ENCODE measurements around the gene NRCAM.

Gene NRCAM

DNA sequence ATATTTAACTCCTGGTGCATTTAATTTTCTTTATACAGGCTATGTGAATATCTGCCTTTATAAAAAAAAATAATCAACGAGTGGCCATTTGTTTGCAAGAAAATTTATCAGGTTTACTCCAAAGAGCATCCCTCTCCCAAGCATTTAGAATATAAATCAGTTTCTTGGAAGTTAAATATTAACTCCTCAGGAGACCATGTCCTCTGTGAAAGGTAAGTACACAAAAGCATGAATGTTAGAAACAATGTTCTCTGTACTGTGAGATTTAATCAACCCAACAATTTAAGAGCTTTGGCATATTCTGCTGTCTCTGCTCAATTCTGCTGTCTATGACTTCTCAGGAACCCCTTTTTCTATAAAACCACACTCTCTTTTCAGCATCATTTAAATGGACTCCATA, 206.8 kb downstream of the NRCAM start:
- no peaks in the 10 kb centered on the region for H3K4me1 Mint-ChIP-seq (ENCODE audit: low read depth)
- H3K4me3 Mint-ChIP-seq, result no peak overlapping the region
- H3K36me3 Mint-ChIP-seq (ENCODE audit: low read depth), result no peaks in the 10 kb centered on the region

GRCh38 chr7:108248821-108249220, 207.4 kb downstream of the NRCAM start:
- Mint-ChIP-seq H3K27me3 (no peaks in the 10 kb centered on the region), H3K36me3 (ENCODE audit: low read depth) (no peaks in the 10 kb centered on the region), H3K27ac (no peak overlapping the region), H3K4me3 (no peak overlapping the region), H3K9me3 (no peaks in the 10 kb centered on the region), H3K4me1 (ENCODE audit: low read depth) (no peaks in the 10 kb centered on the region)

More for the DNA sequence above, 206.8 kb downstream of the NRCAM start:
- no peaks in the 10 kb centered on the region for H3K27me3 Mint-ChIP-seq
- H3K27ac Mint-ChIP-seq, result no peak overlapping the region
- no peaks in the 10 kb centered on the region for H3K9me3 Mint-ChIP-seq

- no peak overlapping the region for H3K4me3 Mint-ChIP-seq
- no peaks in the 10 kb centered on the region for H3K36me3 Mint-ChIP-seq (ENCODE audit: low read depth)
Observed at GRCh38 chr7:108248418-108248817, 207.8 kb downstream of the NRCAM start.

GRCh38 chr7:108247614-108248013, 208.6 kb downstream of the NRCAM start:
- Mint-ChIP-seq H3K27me3 (no peaks in the 10 kb centered on the region), H3K4me3 (no peak overlapping the region), H3K4me1 (ENCODE audit: low read depth) (no peaks in the 10 kb centered on the region), H3K9me3 (no peaks in the 10 kb centered on the region), H3K36me3 (ENCODE audit: low read depth) (no peaks in the 10 kb centered on the region), H3K27ac (no peak overlapping the region)

More at GRCh38 chr7:108248418-108248817, 207.8 kb downstream of the NRCAM start:
- no peaks in the 10 kb centered on the region for H3K27me3 Mint-ChIP-seq
- no peaks in the 10 kb centered on the region for H3K9me3 Mint-ChIP-seq
- no peak overlapping the region for H3K27ac Mint-ChIP-seq
- no peaks in the 10 kb centered on the region for H3K4me1 Mint-ChIP-seq (ENCODE audit: low read depth)

GRCh38 chr7:108246227-108246837, 209.9 kb downstream of the NRCAM start:
- no peaks in the 10 kb centered on the region for H3K36me3 Mint-ChIP-seq (ENCODE audit: low read depth)
- no peaks in the 10 kb centered on the region for H3K9me3 Mint-ChIP-seq
- H3K27me3 Mint-ChIP-seq, result no peaks in the 10 kb centered on the region
- H3K4me3 Mint-ChIP-seq, result no peak overlapping the region
- H3K27ac Mint-ChIP-seq, result no peak overlapping the region
- H3K4me1 Mint-ChIP-seq (ENCODE audit: low read depth), result no peaks in the 10 kb centered on the region

DNA sequence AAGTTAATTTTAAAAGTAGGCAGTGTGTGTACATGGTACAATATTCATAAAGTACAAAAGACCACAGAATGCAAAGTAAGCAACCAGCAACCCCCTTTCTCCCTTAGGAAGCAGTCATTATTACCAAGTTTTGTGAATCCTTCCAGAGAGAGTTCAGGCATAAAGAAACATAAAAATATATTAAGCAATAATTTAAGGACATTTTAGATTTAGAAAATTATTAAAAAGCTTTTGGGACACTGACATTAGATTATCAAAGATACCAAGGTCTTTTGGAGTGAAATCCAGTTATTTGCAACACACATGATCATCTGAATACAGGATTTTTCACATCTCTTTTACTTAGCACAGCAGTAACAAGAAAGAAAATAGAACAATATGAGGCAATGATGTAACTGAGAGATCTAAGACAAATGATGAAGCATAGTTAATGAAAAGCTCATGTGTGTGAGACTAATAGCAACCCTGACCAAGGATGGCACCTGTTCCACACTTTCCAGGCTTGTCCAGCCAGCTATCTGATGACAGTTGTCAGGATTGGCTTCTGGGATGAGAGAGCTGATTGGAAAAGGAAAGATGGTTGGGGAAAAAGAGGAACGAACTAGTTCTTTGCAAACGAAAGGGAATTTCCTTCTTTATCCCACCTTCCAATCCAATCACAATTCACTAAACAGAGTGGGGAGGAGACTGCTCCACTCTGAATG, 210.6 kb downstream of the NRCAM start:
- H3K9me3 Mint-ChIP-seq, result no peaks in the 10 kb centered on the region
- H3K4me1 Mint-ChIP-seq (ENCODE audit: low read depth), result no peaks in the 10 kb centered on the region
- no peaks in the 10 kb centered on the region for H3K36me3 Mint-ChIP-seq (ENCODE audit: low read depth)
- no peak overlapping the region for H3K4me3 Mint-ChIP-seq
- no peaks in the 10 kb centered on the region for H3K27me3 Mint-ChIP-seq
- no peak overlapping the region for H3K27ac Mint-ChIP-seq

- Mint-ChIP-seq H3K4me1 (ENCODE audit: low read depth) (no peaks in the 10 kb centered on the region), H3K4me3 (no peak overlapping the region), H3K27me3 (no peaks in the 10 kb centered on the region), H3K9me3 (no peaks in the 10 kb centered on the region), H3K36me3 (ENCODE audit: low read depth) (no peaks in the 10 kb centered on the region), H3K27ac (no peak overlapping the region)
Observed at GRCh38 chr7:108244110-108244509, 212.1 kb downstream of the NRCAM start.

DNA sequence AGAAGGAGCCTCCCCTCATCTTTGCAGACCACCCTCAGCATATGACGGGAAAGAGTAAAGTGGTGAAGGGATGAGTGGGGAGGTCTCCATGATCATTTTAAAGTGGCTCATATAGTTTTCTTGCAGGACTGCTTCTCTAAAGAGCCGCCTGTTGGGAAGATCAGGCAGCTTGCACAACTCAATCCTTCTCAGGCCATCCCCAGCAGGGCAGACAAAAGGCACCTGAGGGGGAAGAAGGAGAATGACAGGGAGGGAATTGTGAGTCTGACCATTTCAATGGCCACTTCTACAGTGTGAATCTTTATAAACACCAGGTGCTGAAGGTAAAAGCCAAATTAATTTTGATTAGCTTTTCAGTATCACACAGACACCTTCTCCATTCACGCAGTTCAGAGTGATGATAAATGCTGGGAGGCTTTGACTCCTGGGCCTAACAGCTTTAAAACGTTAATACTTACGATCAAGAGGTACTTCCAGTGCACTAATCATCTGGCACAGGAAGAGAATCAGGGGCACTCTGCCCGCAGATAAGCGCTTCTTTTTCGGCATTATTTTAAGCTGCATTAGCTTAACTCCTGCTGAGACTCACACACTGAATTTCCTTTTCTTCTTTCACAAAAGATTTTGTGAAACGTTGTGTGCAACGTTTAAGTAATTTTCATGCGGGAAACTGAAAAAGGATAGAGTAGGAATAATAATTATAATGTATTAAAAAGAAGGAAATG, 216.6 kb downstream of the NRCAM start:
- Mint-ChIP-seq H3K4me1 (ENCODE audit: low read depth) (peaks cover 12% of the 10 kb centered on the region), H3K4me3 (no peak overlapping the region), H3K9me3 (no peaks in the 10 kb centered on the region), H3K36me3 (ENCODE audit: low read depth) (no peaks in the 10 kb centered on the region), H3K27me3 (no peaks in the 10 kb centered on the region), H3K27ac (no peak overlapping the region)

- no peak overlapping the region for H3K27ac Mint-ChIP-seq
- no peaks in the 10 kb centered on the region for H3K36me3 Mint-ChIP-seq (ENCODE audit: low read depth)
- no peaks in the 10 kb centered on the region for H3K27me3 Mint-ChIP-seq
- H3K4me3 Mint-ChIP-seq, result no peak overlapping the region
- no peaks in the 10 kb centered on the region for H3K9me3 Mint-ChIP-seq
- H3K4me1 Mint-ChIP-seq (ENCODE audit: low read depth), result peaks cover 12% of the 10 kb centered on the region
Observed at GRCh38 chr7:108236681-108237415, 219.4 kb downstream of the NRCAM start.

DNA sequence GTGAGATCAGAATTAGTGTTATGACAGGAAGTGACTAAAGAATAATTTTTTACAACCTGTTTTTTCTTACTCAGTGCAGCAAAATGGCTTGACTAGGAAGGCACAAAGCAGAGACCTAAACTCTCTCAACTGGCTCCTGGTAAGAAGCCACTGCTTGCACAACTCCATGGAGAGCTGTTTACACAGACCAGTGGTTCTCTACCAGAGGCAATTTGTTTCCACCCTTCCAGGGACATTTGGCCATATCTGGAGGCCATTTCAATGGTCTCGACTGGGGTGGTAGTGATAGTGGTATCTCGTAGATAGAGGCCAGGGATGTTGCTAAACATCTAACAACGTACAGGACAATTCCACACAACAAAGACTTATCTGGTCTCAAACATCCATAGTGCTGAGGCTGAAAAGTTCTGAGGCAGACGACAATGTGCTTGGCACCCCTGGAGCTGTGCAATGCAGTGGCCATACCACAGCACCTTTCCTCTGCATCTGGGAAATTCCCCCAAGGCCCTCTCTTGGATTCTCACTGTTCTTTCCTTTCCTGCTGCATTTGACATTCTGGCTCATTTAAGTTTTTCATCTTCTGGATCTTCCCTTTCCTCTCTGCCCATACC, 220.7 kb downstream of the NRCAM start:
- Mint-ChIP-seq H3K4me1 (ENCODE audit: low read depth) (peaks cover 12% of the 10 kb centered on the region), H3K27me3 (no peaks in the 10 kb centered on the region), H3K9me3 (no peaks in the 10 kb centered on the region), H3K4me3 (no peak overlapping the region), H3K36me3 (ENCODE audit: low read depth) (no peaks in the 10 kb centered on the region), H3K27ac (no peak overlapping the region)

- Mint-ChIP-seq H3K27ac (no peak overlapping the region), H3K9me3 (no peaks in the 10 kb centered on the region), H3K27me3 (no peaks in the 10 kb centered on the region), H3K36me3 (ENCODE audit: low read depth) (no peaks in the 10 kb centered on the region), H3K4me3 (no peak overlapping the region), H3K4me1 (ENCODE audit: low read depth) (peaks cover 12% of the 10 kb centered on the region)
Observed at GRCh38 chr7:108234971-108235450, 221.2 kb downstream of the NRCAM start.

GRCh38 chr7:108234281-108234680, 222.0 kb downstream of the NRCAM start:
- H3K27ac Mint-ChIP-seq, result no peak overlapping the region
- peaks cover 12% of the 10 kb centered on the region for H3K4me1 Mint-ChIP-seq (ENCODE audit: low read depth)
- no peaks in the 10 kb centered on the region for H3K27me3 Mint-ChIP-seq
- no peak overlapping the region for H3K4me3 Mint-ChIP-seq
- H3K9me3 Mint-ChIP-seq, result no peaks in the 10 kb centered on the region
- no peaks in the 10 kb centered on the region for H3K36me3 Mint-ChIP-seq (ENCODE audit: low read depth)

DNA sequence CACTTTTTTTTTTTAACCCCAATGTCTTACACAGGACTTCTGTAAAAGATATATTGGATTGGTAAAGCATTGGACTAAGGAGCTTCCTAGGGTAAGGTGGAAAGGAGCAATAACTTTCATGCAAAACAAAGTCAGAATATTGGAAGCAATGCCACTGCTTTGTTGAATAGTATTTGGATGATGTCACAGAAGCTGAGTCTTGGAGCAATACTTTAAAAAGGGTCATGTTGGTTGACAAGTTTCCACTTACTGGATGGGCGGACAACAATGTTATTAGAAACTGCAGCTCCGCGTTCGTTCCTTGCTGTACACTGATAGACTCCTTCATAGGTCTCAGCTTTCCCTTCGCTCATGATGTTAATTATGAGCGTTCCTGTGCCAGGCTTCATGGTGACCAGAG, 224.2 kb downstream of the NRCAM start:
- no peaks in the 10 kb centered on the region for H3K9me3 Mint-ChIP-seq
- no peak overlapping the region for H3K4me3 Mint-ChIP-seq
- H3K27ac Mint-ChIP-seq, result no peak overlapping the region

DNA sequence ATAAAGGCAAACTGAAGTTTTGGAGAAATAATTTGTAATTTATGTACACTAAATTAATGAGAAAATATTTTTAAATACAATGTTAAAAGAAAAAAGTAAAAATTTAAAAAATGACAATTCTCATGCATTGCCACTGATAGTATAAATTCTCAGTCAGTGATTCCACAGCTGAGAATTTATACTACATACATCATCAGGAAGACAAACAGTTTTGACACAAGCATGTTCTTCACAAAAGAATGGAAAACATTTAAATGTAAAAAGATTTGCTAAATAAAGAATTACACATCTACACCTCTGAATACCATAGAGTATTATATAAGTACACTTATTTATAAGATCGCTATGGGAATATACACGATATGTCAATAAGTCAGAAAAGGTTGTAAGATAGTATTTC, 225.0 kb downstream of the NRCAM start:
- no peak overlapping the region for H3K27ac Mint-ChIP-seq
- H3K36me3 Mint-ChIP-seq (ENCODE audit: low read depth), result peaks cover 4% of the 10 kb centered on the region
- no peaks in the 10 kb centered on the region for H3K9me3 Mint-ChIP-seq
- peaks cover 12% of the 10 kb centered on the region for H3K4me1 Mint-ChIP-seq (ENCODE audit: low read depth)
- no peak overlapping the region for H3K4me3 Mint-ChIP-seq
- H3K27me3 Mint-ChIP-seq, result no peaks in the 10 kb centered on the region

More for the DNA sequence above, 224.2 kb downstream of the NRCAM start:
- Mint-ChIP-seq H3K36me3 (ENCODE audit: low read depth) (peaks cover 4% of the 10 kb centered on the region), H3K4me1 (ENCODE audit: low read depth) (peaks cover 12% of the 10 kb centered on the region), H3K27me3 (no peaks in the 10 kb centered on the region)

Measured in stimulated activated naive CD8-positive, alpha-beta T cell treated with anti-CD3 and anti-CD28 coated beads, Interleukin-15, Interleukin-2, amounts not matched to agents 100 ng/mL and 50 ng/mL, for 24 hours (primary cell).